GM23338 (cell line): ENCODE measurements around the gene MPZL1. TPM values are rescaled to one million over a fixed set of nuclear protein-coding genes. Genes with fewer than 3 reads are reported as not detected.

Source experiments
- ATAC-seq: fragments of 200-7000 bp; cut with Tn5 transposase; 3 replicates; pipeline ENCODE4 v1.9.1; 2020
- DNase-seq: peaks from one replicate; pipeline ENCODE4 v3.0.0-alpha.2; 2015; ENCODE audit warnings: low spot score
- H2AFZ ChIP-seq: fragments of 200-600 bp; sonication (generic); 2 replicates; pipeline ENCODE4 v1.8.0; 2016; ENCODE audit warnings: antibody characterized with exemption, mild to moderate bottlenecking, moderate library complexity
- H3F3A ChIP-seq: fragments of 200-600 bp; sonication (generic); replicated peaks from 2 replicates; pipeline ENCODE4 v1.8.0; 2017; ENCODE audit warnings: antibody characterized with exemption, mixed run types, low read depth
- H3K27ac ChIP-seq: fragments of 200-600 bp; sonication (generic); 2 replicates; pipeline ENCODE4 v1.6.1; 2016; ENCODE audit warnings: low read depth
- H3K27me3 ChIP-seq: fragments of 200-600 bp; sonication (generic); 2 replicates; pipeline ENCODE4 v1.8.0; 2016; ENCODE audit warnings: mild to moderate bottlenecking, mixed run types, moderate library complexity; ENCODE audit not compliant: insufficient read depth
- H3K36me3 ChIP-seq: fragments of 200-600 bp; sonication (generic); 2 replicates; pipeline ENCODE4 v1.8.0; 2016; ENCODE audit warnings: mild to moderate bottlenecking; ENCODE audit not compliant: insufficient read depth
- H3K4me1 ChIP-seq: fragments of 200-600 bp; sonication (generic); 2 replicates; pipeline ENCODE4 v1.8.0; 2016; ENCODE audit warnings: mild to moderate bottlenecking, moderate library complexity; ENCODE audit not compliant: insufficient read depth
- H3K4me2 ChIP-seq: fragments of 200-600 bp; sonication (generic); 2 replicates; pipeline ENCODE4 v1.7.1; 2017; ENCODE audit warnings: mixed run types
- H3K4me3 ChIP-seq: fragments of 200-600 bp; sonication (generic); 2 replicates; pipeline ENCODE4 v1.6.1; 2016; ENCODE audit warnings: mixed run types
- H3K79me2 ChIP-seq: fragments of 200-600 bp; sonication (generic); replicated peaks from 2 replicates; pipeline ENCODE4 v1.8.0; 2017; ENCODE audit warnings: mild to moderate bottlenecking; ENCODE audit not compliant: insufficient read depth
- H3K9me2 ChIP-seq: fragments of 200-600 bp; sonication (generic); 2 replicates; pipeline ENCODE4 v1.8.0; 2017; ENCODE audit not compliant: insufficient read depth
- H4K20me1 ChIP-seq: fragments of 200-600 bp; sonication (generic); replicated peaks from 2 replicates; pipeline ENCODE4 v1.8.0; 2017; ENCODE audit warnings: mild to moderate bottlenecking; ENCODE audit not compliant: insufficient read depth
- H3K27ac Mint-ChIP-seq: 2 replicates; pipeline ENCODE4 v1.8.0; 2020; ENCODE audit warnings: inconsistent platforms, mild to moderate bottlenecking, moderate library complexity, mixed read lengths
- H3K27me3 Mint-ChIP-seq: 3 replicates; pipeline ENCODE4 v1.8.0; 2022; ENCODE audit warnings: low read depth, mild to moderate bottlenecking, moderate library complexity, mixed read lengths, inconsistent platforms; ENCODE audit not compliant: insufficient read depth, poor library complexity
- H3K36me3 Mint-ChIP-seq: 3 replicates; pipeline ENCODE4 v1.8.0; 2021; ENCODE audit warnings: low read depth, mild to moderate bottlenecking, inconsistent platforms, moderate library complexity, mixed read lengths
- H3K4me1 Mint-ChIP-seq: 3 replicates; pipeline ENCODE4 v1.8.0; 2020; ENCODE audit warnings: mild to moderate bottlenecking, inconsistent platforms, mixed read lengths
- H3K4me3 Mint-ChIP-seq: 3 replicates; pipeline ENCODE4 v1.8.0; 2021; ENCODE audit warnings: moderate library complexity, mild to moderate bottlenecking, inconsistent platforms, mixed read lengths
- H3K9me3 Mint-ChIP-seq: 3 replicates; pipeline ENCODE4 v1.8.0; 2020; ENCODE audit warnings: moderate library complexity, mild to moderate bottlenecking, inconsistent platforms, mixed read lengths
- CREB1 ChIP-seq: fragments of 250-450 bp; sonication (Bioruptor Pico); IDR thresholded peaks from 2 replicates; pipeline ENCODE4 v1.5.0; 2020; ENCODE audit warnings: low read depth, mild to moderate bottlenecking, moderate library complexity
- CTCF ChIP-seq, 2 experiments: fragments of 200-600 bp in 1 of 2; sonication (generic) in 1 of 2; conservative IDR thresholded peaks; 2 replicates each; pipeline versions ENCODE4 v1.5.1 to v1.6.1; 2016 to 2017; ENCODE audit warnings: antibody characterized with exemption in 2 of 2, low read depth in 2 of 2, mild to moderate bottlenecking in 2 of 2, moderate library complexity in 1 of 2
- ETS1 ChIP-seq: IDR thresholded peaks from 2 replicates; pipeline ENCODE4 v1.6.1; 2016; ENCODE audit warnings: antibody characterized with exemption
- EZH2 ChIP-seq: fragments of 200-600 bp; sonication (generic); IDR thresholded peaks from one replicate; pipeline ENCODE4 v1.8.0; 2017; ENCODE audit warnings: antibody characterized with exemption, mild to moderate bottlenecking, low read depth; ENCODE audit not compliant: unreplicated experiment
- EZH2phosphoT487 ChIP-seq: fragments of 200-600 bp; sonication (generic); IDR thresholded peaks from one replicate; pipeline ENCODE4 v1.8.1; 2018; ENCODE audit warnings: antibody characterized with exemption; ENCODE audit not compliant: unreplicated experiment
- JUNB ChIP-seq: IDR thresholded peaks from one replicate; pipeline ENCODE4 v1.6.1; 2016; ENCODE audit warnings: antibody characterized with exemption; ENCODE audit not compliant: unreplicated experiment
- NANOG ChIP-seq: IDR thresholded peaks from 2 replicates; pipeline ENCODE4 v1.6.1; 2016; ENCODE audit warnings: antibody characterized with exemption, borderline replicate concordance
- POLR2AphosphoS5 ChIP-seq: IDR thresholded peaks from 2 replicates; pipeline ENCODE4 v1.6.1; 2016; ENCODE audit warnings: antibody characterized with exemption, low read depth
- REST ChIP-seq: IDR thresholded peaks from one replicate; pipeline ENCODE4 v1.6.1; 2018; ENCODE audit warnings: antibody characterized with exemption; ENCODE audit not compliant: unreplicated experiment
- STAT1 ChIP-seq: IDR thresholded peaks from one replicate; pipeline ENCODE4 v1.6.1; 2016; ENCODE audit warnings: antibody characterized with exemption; ENCODE audit not compliant: unreplicated experiment
- ZNF114 ChIP-seq: fragments of 250-450 bp; sonication (Bioruptor Pico); IDR thresholded peaks from 2 replicates; pipeline ENCODE4 v1.5.0; 2020; ENCODE audit warnings: mild to moderate bottlenecking, moderate library complexity
- ZNF331 ChIP-seq: fragments of 250-450 bp; sonication (Bioruptor Pico); IDR thresholded peaks from 2 replicates; pipeline ENCODE4 v1.5.0; 2020; ENCODE audit warnings: low read depth, mild to moderate bottlenecking, moderate library complexity
- ZNF462 ChIP-seq: fragments of 250-450 bp; sonication (Bioruptor Pico); IDR thresholded peaks from 2 replicates; pipeline ENCODE4 v1.5.0; 2020; ENCODE audit warnings: mild to moderate bottlenecking, moderate library complexity
- polyA plus RNA-seq: library from polyadenylated mRNA; unstranded; fragments of >200 nt; fragmentation: Nextera tagmentation; extraction: Ambion mirVana; gene quantifications from 2 replicates; pipeline ENCODE4 v1.2.1, GENCODE V29; 2016
- total RNA-seq: library from RNA; depleted of rRNA; stranded (reverse); fragments of >200 nt; shearing (Covaris generic); gene quantifications from 2 replicates; pipeline ENCODE4 v1.2.3, GENCODE V29; 2014

Gene MPZL1
- total and polyA plus RNA-seq, 2 experiments from 2014 or later = 35.1 to 85.1 TPM

- no peak for TF ChIP-seq JUNB
- no peak for TF ChIP-seq ZNF462 (CRISPR knock-in tag)
- TF ChIP-seq REST = no peak
- no peak for TF ChIP-seq ZNF114 (CRISPR knock-in tag)
- TF ChIP-seq POLR2AphosphoS5 = no peak
- no peak for TF ChIP-seq NANOG
- no peak for TF ChIP-seq ZNF331
- TF ChIP-seq STAT1 = no peak
- TF ChIP-seq CREB1 (CRISPR knock-in tag) = no peak
- TF ChIP-seq EZH2 = no peak
- no peak for TF ChIP-seq ETS1
- TF ChIP-seq CTCF (conservative IDR thresholded peaks at IDR 0.05; ENCODE audit: low read depth in 2 of 2) = no peak
- no peak for TF ChIP-seq EZH2phosphoT487
- H4K20me1 ChIP-seq = peaks cover 33% of the 10 kb centered on the region
- H3K27me3 Mint-ChIP-seq = peaks cover 4% of the 10 kb centered on the region
- peak; percentile 27 for DNase-seq
- peak overlapping the region; percentile 32; the same call in 1 of the 2 replicates for H3K27ac Mint-ChIP-seq
- H3K4me1 ChIP-seq = peaks cover 47% of the 10 kb centered on the region
- H3K79me2 ChIP-seq = peaks cover 99% of the 10 kb centered on the region
- peak; percentile 76 for ATAC-seq
- no peaks in the 10 kb centered on the region for H3K36me3 ChIP-seq
- H3K27me3 ChIP-seq = no peaks in the 10 kb centered on the region
- H3K4me3 ChIP-seq = no peak overlapping the region
- no peak overlapping the region for H3K4me3 Mint-ChIP-seq
- H3K9me2 ChIP-seq = no peaks in the 10 kb centered on the region
- no peaks in the 10 kb centered on the region for H3K9me3 Mint-ChIP-seq
- H3K4me2 ChIP-seq = no peak overlapping the region
- H2AFZ ChIP-seq = no peak overlapping the region
- H3F3A ChIP-seq = no peaks in the 10 kb centered on the region
- H3K36me3 Mint-ChIP-seq = no peaks in the 10 kb centered on the region
- 0 out of 2 replicates have a peak overlapping the region, but pooled peaks have one; percentile 10 for H3K27ac ChIP-seq
- peaks cover 27% of the 10 kb centered on the region for H3K4me1 Mint-ChIP-seq
Measured at GRCh38 chr1:167744901-167745300, 23.1 kb downstream of the MPZL1 start.
